Upper lobe of left lung (tissue), 6 donors: Measurements from ENCODE around the gene MUC13. TPM values are rescaled to one million over a fixed set of nuclear protein-coding genes. Genes with fewer than 3 reads are reported as not detected.

Experiments used
- ATAC-seq, 2 donors: fragments of 200-7000 bp; cut with Tn5 transposase; one replicate each; pipeline ENCODE4 v1.9.1; 2022; ENCODE audit warnings: mild to moderate bottlenecking in 2 of 2, moderate library complexity in 2 of 2; ENCODE audit not compliant: low FRiP score in 2 of 2
- DNase-seq, 2 donors: peaks; one replicate each; pipeline ENCODE4 v3.0.0-alpha.2; 2019 to 2020
- H3K27ac ChIP-seq, 4 donors: fragments of 200-600 bp; sonication (generic); one replicate each; pipeline ENCODE4 v1.5.1; 2016 to 2019
- H3K27me3 ChIP-seq, 4 donors: fragments of 200-600 bp; sonication (generic); one replicate each; pipeline ENCODE4 v1.5.1; 2017 to 2019
- H3K36me3 ChIP-seq, 4 donors: fragments of 200-600 bp; sonication (generic); one replicate each; pipeline ENCODE4 v1.5.1; 2016 to 2019
- H3K4me1 ChIP-seq, 4 donors: fragments of 200-600 bp; sonication (generic); one replicate each; pipeline ENCODE4 v1.5.1; 2018 to 2019
- H3K4me3 ChIP-seq, 4 donors: fragments of 200-600 bp; sonication (generic); one replicate each; pipeline ENCODE4 v1.5.1; 2017 to 2019; ENCODE audit warnings: mild to moderate bottlenecking in 2 of 4, moderate library complexity in 1 of 4
- H3K9me3 ChIP-seq, 4 donors: fragments of 200-600 bp; sonication (generic); one replicate each; pipeline ENCODE4 v1.5.1; 2018 to 2019
- CTCF ChIP-seq, 6 experiments: fragments of 450-650 bp in 4 of 6; fragments of 200-600 bp in 2 of 6; sonication (generic) in 2 of 6; IDR thresholded peaks; one replicate each; pipeline ENCODE4 v1.5.1; 2016 to 2019; ENCODE audit warnings: antibody characterized with exemption in 6 of 6
- EP300 ChIP-seq, 4 donors: sonication (generic); formaldehyde crosslinking; IDR thresholded peaks; one replicate each; pipeline ENCODE4 v1.5.1; 2017; ENCODE audit warnings: antibody characterized with exemption in 4 of 4, control low read depth in 2 of 4
- POLR2A ChIP-seq, 4 donors: fragments of 450-650 bp; IDR thresholded peaks; one replicate each; pipeline ENCODE4 v1.5.1; 2016 to 2017; ENCODE audit warnings: antibody characterized with exemption in 4 of 4, mild to moderate bottlenecking in 2 of 4
- POLR2AphosphoS5 ChIP-seq, 2 donors: sonication (generic); formaldehyde crosslinking; IDR thresholded peaks; one replicate each; pipeline ENCODE4 v1.5.1; 2017; ENCODE audit warnings: antibody characterized with exemption in 2 of 2
- WGBS, 2 donors: methylation state at CpG; one replicate each; pipeline ENCODE4 v1.1.5; 2017 to 2018; 5-methylcytosine and 5-hydroxymethylcytosine counted together
- total RNA-seq, 6 donors: library from RNA; depleted of rRNA in 4 of 6; stranded (reverse); fragments of >200 nt in 4 of 6; gene quantifications; one replicate each; pipeline versions ENCODE4 v1.1.0 to v1.2.1, GENCODE V29; 2016 to 2021
- donor health status: DM: no; HTN: no; CAD: no; lungs with moderate emphysema.
- donor health status: DM: no; HTN: yes; CAD: no; lungs with severe emphysema.

Gene MUC13, protein sequence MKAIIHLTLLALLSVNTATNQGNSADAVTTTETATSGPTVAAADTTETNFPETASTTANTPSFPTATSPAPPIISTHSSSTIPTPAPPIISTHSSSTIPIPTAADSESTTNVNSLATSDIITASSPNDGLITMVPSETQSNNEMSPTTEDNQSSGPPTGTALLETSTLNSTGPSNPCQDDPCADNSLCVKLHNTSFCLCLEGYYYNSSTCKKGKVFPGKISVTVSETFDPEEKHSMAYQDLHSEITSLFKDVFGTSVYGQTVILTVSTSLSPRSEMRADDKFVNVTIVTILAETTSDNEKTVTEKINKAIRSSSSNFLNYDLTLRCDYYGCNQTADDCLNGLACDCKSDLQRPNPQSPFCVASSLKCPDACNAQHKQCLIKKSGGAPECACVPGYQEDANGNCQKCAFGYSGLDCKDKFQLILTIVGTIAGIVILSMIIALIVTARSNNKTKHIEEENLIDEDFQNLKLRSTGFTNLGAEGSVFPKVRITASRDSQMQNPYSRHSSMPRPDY
- 1 to 10 TPM in 1 of 6 donors, under 1 TPM in 3, not detected in 2; 0.15 to 3.6 (median 0.24) TPM for total RNA-seq

DNA sequence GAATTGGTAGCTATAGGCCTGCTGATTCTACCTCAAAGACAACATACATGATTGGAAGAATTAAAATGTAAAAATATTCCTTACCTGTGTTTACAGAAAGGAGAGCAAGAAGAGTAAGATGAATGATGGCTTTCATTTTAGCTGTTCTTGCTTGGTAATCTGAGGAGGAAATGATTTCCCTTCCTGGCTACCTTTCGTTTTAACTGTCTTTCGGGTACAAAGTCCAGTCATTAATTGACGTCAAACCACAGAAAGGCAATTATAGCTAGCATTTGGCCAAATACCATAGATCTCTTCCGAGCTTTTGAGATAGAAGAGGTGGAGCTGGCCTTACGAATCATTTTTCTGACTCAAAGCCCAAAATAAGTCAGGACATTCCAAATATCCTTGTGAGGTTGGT lies at the start of gene MUC13:
Gene MUC13, minus strand, starts transcription at position 175 of the 400 bp plus-strand sequence. Its CDS starts 39 bp downstream, at position 136.
- Histone ChIP-seq H3K27ac (no peak within 1 kb of the TSS), H3K27me3 (no peaks in the 10 kb centered on the region), H3K4me1 (no peaks in the 10 kb centered on the region), H3K4me3 (no peak within 1 kb of the TSS), H3K36me3 (no peaks in the 10 kb centered on the region), H3K9me3 (no peaks in the 10 kb centered on the region)
- no peak for TF ChIP-seq EP300 (IDR thresholded peaks at IDR 0.05)
- no peak for TF ChIP-seq POLR2AphosphoS5 (IDR thresholded peaks at IDR 0.05)
- no peak for TF ChIP-seq CTCF (IDR thresholded peaks at IDR 0.05)
- no peak for TF ChIP-seq POLR2A (IDR thresholded peaks at IDR 0.05)
- DNase-seq (no peak), ATAC-seq (no peak)
- 89 to 92% methylated on average over 5 of the region's 5 CpGs for WGBS, 2 donors

DNA sequence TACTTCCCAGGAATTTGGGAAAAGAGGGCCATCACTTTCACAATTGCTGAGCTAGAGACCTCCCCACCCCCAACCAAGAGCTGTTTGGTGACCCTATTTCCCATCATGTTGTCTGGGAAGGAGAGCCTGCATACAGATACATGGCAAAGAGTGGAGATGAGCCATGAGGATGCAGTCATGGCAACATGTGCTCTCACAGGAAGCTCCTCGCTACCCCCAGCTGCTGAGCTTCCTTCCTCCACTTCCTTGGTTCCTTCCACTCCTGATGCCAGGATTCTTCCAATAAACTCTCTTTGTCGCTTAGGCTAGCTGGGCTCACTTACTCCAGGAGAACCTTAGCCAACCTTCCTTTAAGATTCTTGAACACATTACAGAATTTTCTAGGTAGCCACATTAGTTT lies 48.3 kb upstream of the MUC13 start:
- H3K27ac ChIP-seq = peak overlapping the region; percentile 8 to 89 (median 64)
- no peak for DNase-seq
- 46 to 59% methylated on average over 2 of the region's 2 CpGs for WGBS, 2 donors
- no peak overlapping the region for H3K4me3 ChIP-seq
- no peaks in the 10 kb centered on the region for H3K27me3 ChIP-seq
- no peaks in the 10 kb centered on the region for H3K9me3 ChIP-seq
- peaks cover 0 to 30% (median 2%) of the 10 kb centered on the region in 4 donors for H3K36me3 ChIP-seq
- ATAC-seq = no peak
- TF ChIP-seq POLR2A (IDR thresholded peaks at IDR 0.05) = no peak
- peak; percentile 25 to 38 for TF ChIP-seq POLR2AphosphoS5 (IDR thresholded peaks at IDR 0.05)
- peaks cover 25 to 59% (median 49%) of the 10 kb centered on the region in 4 donors for H3K4me1 ChIP-seq

- Histone ChIP-seq H3K9me3 (no peaks in the 10 kb centered on the region), H3K27ac (peak overlapping the region in 2 of 4 donors; percentile 62 to 89), H3K4me1 (peaks cover 25 to 51% (median 41%) of the 10 kb centered on the region in 4 donors), H3K36me3 (peaks cover 0 to 34% (median 2%) of the 10 kb centered on the region in 4 donors), H3K27me3 (no peaks in the 10 kb centered on the region), H3K4me3 (no peak overlapping the region)
- TF ChIP-seq CTCF (IDR thresholded peaks at IDR 0.05) (no peak), POLR2AphosphoS5 (IDR thresholded peaks at IDR 0.05) (no peak), EP300 (IDR thresholded peaks at IDR 0.05) (no peak), POLR2A (IDR thresholded peaks at IDR 0.05) (no peak)
- no peak for DNase-seq
- ATAC-seq = no peak
- WGBS, 2 donors = 43 to 56% methylated on average over 4 to 5 of the region's 5 CpGs
These were observed 46.9 kb upstream of the MUC13 start for GRCh38 chr3:124981472-124981871.

GRCh38 chr3:124978627-124979026 lies 44.1 kb upstream of the MUC13 start:
- DNase-seq (no peak), ATAC-seq (no peak)
- Histone ChIP-seq H3K27me3 (no peaks in the 10 kb centered on the region), H3K27ac (no peak overlapping the region), H3K4me1 (peaks cover 10 to 26% (median 16%) of the 10 kb centered on the region in 4 donors), H3K9me3 (no peaks in the 10 kb centered on the region), H3K36me3 (peaks cover 0 to 45% (median 2%) of the 10 kb centered on the region in 4 donors), H3K4me3 (no peak overlapping the region)
- TF ChIP-seq EP300 (IDR thresholded peaks at IDR 0.05) (no peak), POLR2A (IDR thresholded peaks at IDR 0.05) (no peak)
- 96 to 98% methylated on average over 7 of the region's 7 CpGs for WGBS, 2 donors

GRCh38 chr3:124976383-124976782 lies 41.8 kb upstream of the MUC13 start:
- WGBS, 2 donors = 81 to 96% methylated on average over 6 of the region's 6 CpGs
- ATAC-seq = no peak
- no peaks in the 10 kb centered on the region for H3K27me3 ChIP-seq
- no peak for DNase-seq
- TF ChIP-seq POLR2AphosphoS5 (IDR thresholded peaks at IDR 0.05) = no peak
- TF ChIP-seq POLR2A (IDR thresholded peaks at IDR 0.05) = no peak
- no peak for TF ChIP-seq EP300 (IDR thresholded peaks at IDR 0.05)
- TF ChIP-seq CTCF (IDR thresholded peaks at IDR 0.05) = no peak
- peaks cover 0 to 14% (median 6%) of the 10 kb centered on the region in 4 donors for H3K4me1 ChIP-seq
- no peak overlapping the region for H3K4me3 ChIP-seq
- peaks cover 0 to 65% (median 1%) of the 10 kb centered on the region in 4 donors for H3K36me3 ChIP-seq
- no peaks in the 10 kb centered on the region for H3K9me3 ChIP-seq
- no peak overlapping the region for H3K27ac ChIP-seq
